HG03066 (cell line): Measurements from ENCODE around the gene TSPAN33.

ENCODE experiments used
- ATAC-seq: cut with Tn5 transposase; IDR thresholded peaks from one replicate; pipeline ENCODE4 v1.9.1; 2021; ENCODE audit warnings: low read depth; ENCODE audit not compliant: unreplicated experiment

The TSPAN33 gene

DNA sequence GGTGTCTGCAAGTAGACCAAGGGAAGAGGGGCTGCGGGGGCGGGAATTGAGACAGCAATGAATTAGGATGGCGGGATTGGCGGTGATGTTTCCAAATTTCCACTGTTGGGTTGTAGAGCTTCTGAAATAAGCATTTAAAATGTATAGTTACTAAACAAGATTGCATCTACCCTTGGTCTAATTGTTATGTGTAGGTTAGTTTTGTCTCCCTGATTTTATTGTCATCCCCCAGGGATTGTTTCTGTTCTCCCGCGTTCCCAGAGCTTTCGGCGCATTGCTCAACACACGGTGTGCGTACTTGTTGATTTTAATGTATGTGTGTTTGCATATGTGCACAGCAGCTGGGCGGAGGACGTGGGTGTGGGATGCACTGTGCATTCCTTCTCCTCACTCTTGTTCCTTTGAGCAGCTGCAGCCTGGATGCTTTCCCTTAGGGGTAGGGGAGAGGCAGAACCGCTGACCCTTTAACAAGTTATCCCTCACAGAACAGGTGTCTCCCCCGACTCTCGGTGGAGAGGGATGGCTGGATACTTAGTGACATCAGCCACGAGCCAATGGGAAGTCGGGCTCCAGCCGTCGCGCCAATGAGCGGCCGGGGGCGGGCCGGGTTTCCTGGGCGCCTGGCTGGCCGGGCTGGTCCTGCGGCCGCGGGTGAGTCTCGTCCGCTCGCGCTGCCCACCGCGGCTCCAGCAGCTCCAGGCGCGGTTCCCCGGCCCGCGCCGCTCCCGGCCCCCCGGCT lies at the start of gene TSPAN33:
TSS of gene TSPAN33 (plus strand) at position 613 of the 739 bp plus-strand sequence. CDS start 274 bp downstream, outside the sequence.
- peak; percentile 63 for ATAC-seq

GRCh38 chr7:129095258-129095657 lies 49.2 kb upstream of the TSPAN33 start:
- ATAC-seq: peak; percentile 75

- ATAC-seq: no peak
Measured at GRCh38 chr7:129098409-129099084, 46.0 kb upstream of the TSPAN33 start.

- ATAC-seq: no peak
Measured at GRCh38 chr7:129100827-129101166, 43.7 kb upstream of the TSPAN33 start.

GRCh38 chr7:129101746-129102145 lies 42.8 kb upstream of the TSPAN33 start:
- ATAC-seq: no peak

DNA sequence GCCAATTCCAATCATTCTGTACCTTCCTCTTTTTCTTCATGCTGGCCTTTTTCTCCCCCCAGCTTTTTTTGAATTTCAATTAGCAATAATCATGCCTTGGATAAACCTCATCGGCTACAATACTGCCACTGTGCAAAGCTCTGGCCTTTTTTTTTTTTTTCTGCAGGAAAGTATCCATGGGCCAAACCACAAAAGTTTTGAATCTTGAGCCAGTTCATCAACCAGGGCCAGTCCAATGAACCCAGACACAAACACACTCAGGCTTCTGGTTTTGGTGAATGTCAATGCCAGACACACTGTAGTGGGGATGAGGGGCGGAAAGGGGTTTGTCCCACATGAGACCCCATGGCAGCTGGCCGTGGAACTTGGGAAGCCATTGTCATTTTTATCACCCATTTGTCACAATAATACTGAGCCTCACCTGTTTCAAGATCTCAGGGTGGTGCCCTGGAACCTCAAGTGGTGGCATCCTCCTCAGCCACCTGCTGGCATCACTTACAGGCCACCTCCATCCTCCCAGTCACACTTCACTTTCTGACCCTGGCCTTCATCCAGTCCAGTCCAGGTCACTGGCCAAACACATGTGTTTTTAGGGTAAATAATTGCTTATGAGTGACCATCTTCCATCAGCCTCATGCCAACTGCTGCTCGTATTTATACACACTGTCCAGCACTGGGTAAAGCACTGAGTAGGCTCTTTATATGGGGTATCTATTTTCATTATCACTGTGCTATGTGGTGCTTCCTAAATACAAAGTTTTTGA lies 40.8 kb upstream of the TSPAN33 start:
- ATAC-seq: no peak

DNA sequence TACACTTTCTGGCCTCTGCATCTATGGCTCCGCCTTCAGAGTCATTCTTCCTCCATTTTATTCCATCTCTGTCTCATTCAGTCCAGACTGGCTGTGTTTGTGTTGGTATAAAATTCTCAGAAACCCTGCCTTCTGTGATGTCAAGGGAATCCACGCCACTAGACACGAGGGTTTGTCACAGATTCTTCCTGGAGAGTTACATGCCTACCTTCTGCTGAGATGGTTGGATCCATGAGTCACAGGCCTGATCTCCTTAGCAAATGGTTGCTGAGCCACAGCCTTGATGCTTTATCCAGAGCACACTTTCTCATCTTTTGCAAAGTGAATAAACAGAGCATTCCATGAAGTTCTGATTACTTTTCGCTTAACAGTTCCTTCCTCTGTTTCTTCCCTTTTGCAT lies 35.9 kb upstream of the TSPAN33 start:
- no peak for ATAC-seq

- ATAC-seq: no peak
Measured at GRCh38 chr7:129110258-129110981, 34.1 kb upstream of the TSPAN33 start.

DNA sequence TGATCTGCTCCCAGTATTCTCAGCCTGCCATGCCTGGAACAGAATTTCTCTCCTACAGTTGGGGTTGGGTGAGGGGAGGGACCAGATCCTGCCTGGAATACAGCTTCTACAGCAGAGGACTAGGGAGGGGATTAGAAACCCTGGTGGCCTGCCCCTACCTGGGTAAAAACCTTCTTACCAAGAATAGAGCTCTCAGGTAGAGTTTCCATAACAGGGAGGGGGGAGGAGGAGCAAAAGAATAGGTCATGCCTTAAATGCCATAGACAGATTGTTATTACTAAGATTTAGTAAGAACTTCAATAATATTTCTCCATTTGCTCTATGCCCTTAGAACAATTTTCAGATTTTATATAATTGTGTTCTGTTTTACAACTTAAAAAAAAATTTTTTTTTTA lies 33.5 kb upstream of the TSPAN33 start:
- ATAC-seq: no peak

DNA sequence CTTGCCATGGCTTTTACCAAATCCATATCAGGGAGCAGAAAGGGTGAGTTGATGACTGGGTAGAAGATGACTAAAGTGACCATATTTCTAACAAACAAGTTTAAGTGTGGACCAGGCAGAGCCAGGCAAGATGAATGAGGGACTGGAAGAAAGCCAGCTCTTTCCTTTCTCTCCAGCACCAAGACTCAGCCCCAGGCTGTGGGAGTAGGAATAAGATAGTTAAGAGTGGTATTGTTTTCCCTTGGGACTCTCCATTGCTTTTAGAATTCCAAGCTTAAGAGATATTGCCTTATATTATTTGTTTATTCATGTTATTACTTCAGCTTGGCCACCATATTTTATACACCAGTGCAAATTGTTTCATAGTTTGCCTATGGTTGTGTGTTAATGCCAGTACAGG lies 28.8 kb upstream of the TSPAN33 start:
- ATAC-seq: no peak

GRCh38 chr7:129118182-129118581 lies 26.3 kb upstream of the TSPAN33 start:
- no peak for ATAC-seq

DNA sequence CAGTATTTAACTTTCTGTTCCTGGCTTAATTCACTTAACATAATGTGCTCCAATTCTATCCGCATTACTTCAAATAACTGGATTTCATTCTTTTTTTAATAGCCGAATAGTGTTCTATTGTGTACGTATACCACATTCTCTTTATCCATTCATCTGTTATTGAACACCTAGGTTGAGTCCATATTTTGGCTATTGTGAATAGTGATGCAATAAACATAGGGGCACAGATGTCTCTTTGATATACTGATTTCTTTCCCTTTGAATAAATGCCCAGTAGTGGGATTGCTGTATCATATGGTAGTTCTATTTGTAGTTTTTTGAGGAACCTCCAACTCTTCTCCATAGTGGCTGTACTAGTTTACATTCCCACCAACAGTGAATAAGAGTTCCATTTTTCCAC lies 25.5 kb upstream of the TSPAN33 start:
- no peak for ATAC-seq

DNA sequence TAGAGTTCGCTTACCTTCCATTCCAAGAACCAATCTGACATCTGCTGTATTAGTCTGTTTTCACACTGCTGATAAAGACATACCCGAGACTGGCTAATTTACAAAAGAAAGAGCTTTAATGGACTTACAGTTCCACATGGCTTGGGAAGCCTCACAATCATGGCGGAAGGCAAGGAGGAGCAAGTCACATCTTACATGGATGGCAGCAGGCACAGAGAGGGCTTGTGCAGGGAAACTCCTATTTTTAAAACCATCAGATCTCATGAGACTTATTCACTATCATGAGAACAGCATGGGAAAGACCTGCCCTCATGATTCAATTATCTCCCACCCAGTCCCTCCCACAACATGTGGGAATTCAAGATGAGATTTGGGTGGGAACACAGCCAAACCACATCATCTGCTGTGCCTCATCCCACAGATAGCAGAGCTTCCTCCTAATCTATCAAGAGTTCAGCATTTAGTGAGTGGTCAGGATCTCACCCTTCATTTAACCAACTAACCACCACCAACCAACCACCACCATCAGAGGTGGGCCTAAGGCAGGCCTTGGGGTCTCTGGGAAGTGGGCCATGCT lies 22.9 kb upstream of the TSPAN33 start:
- peak; percentile 5 for ATAC-seq

- ATAC-seq: peak; percentile 49
Measured at GRCh38 chr7:129122078-129122750, 22.3 kb upstream of the TSPAN33 start.

- peak; percentile 66 for ATAC-seq
Measured at GRCh38 chr7:129122751-129123509, 21.6 kb upstream of the TSPAN33 start.

DNA sequence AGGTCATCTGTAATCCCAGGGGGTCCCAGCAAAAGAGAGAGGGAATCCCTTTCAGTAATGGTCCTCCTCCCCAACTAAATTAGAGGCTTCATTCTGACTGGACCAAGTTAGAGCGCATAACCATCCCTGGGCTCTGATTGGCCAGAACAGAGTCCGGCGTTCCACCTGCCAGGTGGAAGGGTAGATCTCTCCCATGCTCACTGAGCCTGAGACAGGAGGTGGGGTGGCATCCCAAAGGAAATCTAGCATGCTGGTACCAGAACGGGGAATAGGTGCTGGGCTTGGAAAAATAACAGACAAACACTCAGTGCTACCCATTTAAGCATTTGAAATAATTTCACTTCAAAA lies 21.0 kb upstream of the TSPAN33 start:
- ATAC-seq: no peak

- ATAC-seq: no peak
Measured at GRCh38 chr7:129126314-129126713, 18.2 kb upstream of the TSPAN33 start.

GRCh38 chr7:129127154-129127553 lies 17.4 kb upstream of the TSPAN33 start:
- no peak for ATAC-seq

DNA sequence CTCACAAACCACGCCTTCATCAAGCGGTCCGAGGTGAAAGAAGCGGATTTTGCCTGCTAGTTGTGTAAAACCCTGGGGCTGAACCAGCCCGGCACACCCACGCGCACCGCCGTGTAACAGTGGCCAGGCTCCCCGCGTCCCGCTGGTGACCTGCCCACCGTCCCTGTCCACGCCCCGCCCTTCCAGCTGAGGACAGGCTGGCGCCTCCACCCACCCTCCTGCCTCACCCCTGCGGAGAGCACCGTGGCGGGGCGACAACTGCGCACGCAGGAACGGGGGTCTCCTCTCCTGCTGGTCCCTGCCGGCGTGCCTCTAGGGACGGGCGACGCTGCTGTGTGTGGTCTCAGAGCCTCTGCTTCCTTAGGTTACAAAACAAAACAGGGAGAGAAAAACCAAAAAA lies 16.9 kb upstream of the TSPAN33 start:
- ATAC-seq: no peak
